ENCODE results near the gene ARL13B.

GRCh38 chr3:94071713-94072284 is 91.8 kb downstream of the ARL13B start:
- TF ChIP-seq, protein P1, sequence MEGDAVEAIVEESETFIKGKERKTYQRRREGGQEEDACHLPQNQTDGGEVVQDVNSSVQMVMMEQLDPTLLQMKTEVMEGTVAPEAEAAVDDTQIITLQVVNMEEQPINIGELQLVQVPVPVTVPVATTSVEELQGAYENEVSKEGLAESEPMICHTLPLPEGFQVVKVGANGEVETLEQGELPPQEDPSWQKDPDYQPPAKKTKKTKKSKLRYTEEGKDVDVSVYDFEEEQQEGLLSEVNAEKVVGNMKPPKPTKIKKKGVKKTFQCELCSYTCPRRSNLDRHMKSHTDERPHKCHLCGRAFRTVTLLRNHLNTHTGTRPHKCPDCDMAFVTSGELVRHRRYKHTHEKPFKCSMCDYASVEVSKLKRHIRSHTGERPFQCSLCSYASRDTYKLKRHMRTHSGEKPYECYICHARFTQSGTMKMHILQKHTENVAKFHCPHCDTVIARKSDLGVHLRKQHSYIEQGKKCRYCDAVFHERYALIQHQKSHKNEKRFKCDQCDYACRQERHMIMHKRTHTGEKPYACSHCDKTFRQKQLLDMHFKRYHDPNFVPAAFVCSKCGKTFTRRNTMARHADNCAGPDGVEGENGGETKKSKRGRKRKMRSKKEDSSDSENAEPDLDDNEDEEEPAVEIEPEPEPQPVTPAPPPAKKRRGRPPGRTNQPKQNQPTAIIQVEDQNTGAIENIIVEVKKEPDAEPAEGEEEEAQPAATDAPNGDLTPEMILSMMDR (conservative IDR thresholded peaks at IDR 0.05; ENCODE audit: low read depth, low read length), result no peak
- TF ChIP-seq EZH2 (IDR thresholded peaks at IDR 0.05; ENCODE audit: borderline replicate concordance, low read depth, low read length, poor library complexity, severe bottlenecking), result no peak

Measured in A673 (cell line).